HG03196 (cell line): ENCODE data around the gene CCL23.

Source experiments
- ATAC-seq: cut with Tn5 transposase; IDR thresholded peaks from one replicate; pipeline ENCODE4 v1.9.1; 2021; ENCODE audit not compliant: unreplicated experiment

CCL23 gene

GRCh38 chr17:35972066-35972465 lies 45.7 kb downstream of the CCL23 start:
- ATAC-seq = no peak

DNA sequence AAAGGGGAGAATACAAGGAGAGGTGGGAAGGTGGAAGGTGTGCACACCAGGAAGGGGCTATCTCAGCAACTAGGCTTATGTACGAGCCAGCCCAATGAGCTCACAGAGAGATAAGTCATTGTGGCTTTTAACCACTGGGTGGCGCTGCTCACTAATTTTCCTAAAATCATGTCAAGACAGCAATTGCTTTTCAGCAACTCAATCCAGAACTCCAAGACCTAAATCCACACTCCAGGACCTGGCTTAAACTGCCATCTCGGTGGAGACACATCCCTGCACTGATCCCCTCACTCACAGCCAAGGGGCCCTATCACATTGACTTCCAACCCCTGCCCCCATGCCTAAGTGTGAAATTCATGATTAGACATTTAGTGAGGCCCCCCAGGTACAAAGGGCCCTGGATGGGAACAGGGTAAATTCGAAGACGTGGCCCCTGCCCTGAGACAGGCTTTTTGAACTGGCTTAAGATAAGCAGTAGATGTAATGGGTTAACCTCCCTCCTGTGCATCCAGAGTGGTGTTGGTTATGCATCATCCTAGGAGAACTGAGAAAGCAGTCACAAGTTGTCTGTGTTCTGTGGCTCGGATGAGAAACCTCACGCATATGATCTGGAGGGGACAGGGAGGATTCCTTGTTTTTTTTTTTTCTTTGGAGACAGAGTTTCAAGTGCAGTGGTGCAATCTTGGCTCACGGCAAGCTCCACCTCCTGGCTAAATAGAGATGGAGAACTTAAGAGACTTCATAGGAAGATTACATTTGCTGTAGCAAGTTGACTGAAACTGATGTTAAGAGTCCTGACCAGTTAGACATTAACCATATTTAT lies 48.0 kb downstream of the CCL23 start:
- no peak for ATAC-seq

DNA sequence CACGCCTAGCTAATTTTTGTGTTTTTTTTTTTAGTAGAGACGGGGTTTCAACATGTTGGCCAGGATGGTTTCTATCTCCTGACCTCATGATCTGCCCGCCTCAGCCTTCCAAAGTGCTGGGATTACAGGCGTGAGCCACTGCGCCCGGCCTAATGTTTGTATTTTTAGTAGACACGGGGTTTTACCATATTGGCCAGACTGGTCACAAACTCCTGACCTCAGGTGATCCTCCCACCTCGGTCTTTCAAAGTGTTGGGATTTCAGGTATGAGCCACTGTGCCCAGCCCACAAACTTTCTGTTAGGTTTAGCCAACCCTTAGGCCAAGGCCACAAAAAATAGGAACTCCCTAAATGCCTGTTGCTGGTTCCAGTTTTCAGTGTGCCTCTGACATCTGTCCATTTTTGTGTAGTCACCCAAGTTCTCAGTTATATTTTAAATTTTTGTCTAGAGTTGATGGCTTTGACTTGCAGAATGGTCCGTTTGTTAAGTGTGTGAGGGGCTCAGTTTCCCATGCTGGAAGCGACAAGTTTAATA lies 49.2 kb downstream of the CCL23 start:
- ATAC-seq = no peak

DNA sequence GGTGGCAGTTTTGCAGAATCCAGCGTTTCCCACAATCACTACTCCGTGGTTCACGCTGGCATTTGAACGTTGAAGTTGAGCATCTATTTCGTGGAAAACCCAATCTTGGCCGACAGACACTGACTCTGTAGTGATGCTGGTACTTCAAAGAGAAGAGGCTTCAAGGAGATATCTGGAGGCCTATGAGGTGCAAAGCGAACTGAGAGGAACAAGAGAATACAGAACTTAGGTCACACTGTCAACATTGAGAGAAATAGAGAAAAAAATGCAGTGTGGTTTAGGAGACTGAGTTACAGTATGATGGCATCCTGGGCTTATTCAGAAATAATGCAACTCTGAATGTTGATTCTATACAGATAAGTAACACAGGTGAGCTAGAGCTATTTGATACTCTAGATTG lies 52.5 kb downstream of the CCL23 start:
- no peak for ATAC-seq

- ATAC-seq = no peak
Measured at GRCh38 chr17:35963663-35964062, 54.1 kb downstream of the CCL23 start.
